Measurements from ENCODE around the gene SUFU. TPM values are rescaled to one million over a fixed set of nuclear protein-coding genes. Genes with fewer than 3 reads are reported as not detected.
"Not testable (repeated sequence)": the region's sequence is repeated elsewhere in the genome, so short reads cannot be mapped to it uniquely, and the experiment has no call there.

SUFU gene
- total RNA-seq, 4 donors from 2014 or later = 3.7 to 10.1 (median 7.1) TPM

DNA sequence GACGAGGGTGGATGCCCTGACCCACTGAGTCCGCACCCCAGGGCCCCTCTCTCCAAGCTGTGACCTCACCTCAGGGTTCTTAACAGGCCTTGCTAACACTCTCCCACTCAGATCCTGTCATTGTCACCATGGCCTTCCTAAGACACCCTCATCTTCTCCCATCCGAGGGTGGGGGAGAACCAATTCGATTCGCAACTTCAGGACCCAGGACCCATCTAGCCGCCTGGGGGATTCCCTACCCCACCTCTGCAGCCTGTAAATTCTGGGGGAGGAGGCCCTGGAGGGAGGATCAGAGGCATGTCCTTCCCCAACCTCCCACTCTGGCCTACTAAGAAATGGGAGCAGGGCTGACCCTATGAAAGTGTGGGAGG, 157.9 kb downstream of the SUFU start:
- ATAC-seq (ENCODE audit: low FRiP score) (no peak), DNase-seq (ENCODE audit: low spot score) (no peak)
- no peak for TF ChIP-seq CTCF (IDR thresholded peaks at IDR 0.05)

DNA sequence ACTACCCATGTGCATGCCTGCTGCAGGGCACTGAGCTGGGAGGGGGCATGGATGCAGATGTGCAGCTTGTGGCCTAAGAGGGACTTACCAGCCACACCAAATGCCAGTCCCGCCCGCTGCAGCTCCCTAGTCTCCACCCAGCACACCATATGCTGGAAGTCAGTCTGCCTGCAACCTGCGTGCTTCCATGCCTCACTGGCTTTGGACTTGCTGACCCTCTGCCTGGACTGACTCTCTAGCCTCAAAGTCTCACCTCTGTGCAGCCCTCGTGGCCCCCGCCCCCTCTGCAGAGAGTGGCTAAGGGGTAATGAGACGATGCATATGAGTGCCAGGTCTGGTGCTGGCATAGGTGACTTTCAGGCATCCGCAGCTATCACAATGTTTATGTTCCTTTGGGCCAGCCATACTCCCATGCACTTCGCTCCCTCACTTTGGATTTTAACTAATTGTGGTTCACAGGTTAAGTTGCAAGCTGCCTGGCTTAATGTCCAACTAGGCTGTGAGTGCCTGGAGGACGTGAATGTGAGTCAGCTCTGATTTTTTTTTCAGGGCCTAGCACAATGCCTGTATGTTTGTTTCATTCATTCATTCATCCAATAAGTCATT, 162.2 kb downstream of the SUFU start:
- DNase-seq (ENCODE audit: low spot score) (no peak), ATAC-seq (ENCODE audit: low FRiP score) (no peak)
- TF ChIP-seq CTCF (IDR thresholded peaks at IDR 0.05) = no peak

DNA sequence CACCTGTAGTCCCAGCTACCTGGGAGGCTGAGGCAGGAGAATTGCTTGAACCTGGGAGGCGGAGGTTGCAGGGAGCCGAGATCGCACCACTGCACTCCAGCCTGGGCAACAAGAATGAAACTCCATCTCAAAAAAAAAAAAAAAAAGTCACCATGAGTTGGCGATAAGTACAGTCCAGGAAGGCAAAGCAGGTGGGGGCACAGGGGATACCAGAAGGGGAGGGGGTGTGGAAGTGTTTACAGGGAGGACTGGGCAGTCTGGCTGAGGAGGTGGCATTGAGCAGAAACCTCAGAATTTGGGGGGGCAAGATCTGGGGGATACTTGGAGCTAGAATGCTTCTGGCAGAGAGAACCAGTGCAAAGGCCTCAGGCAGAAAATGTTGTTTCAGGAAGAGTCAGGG, 163.6 kb downstream of the SUFU start:
- not testable (repeated sequence) for DNase-seq (ENCODE audit: low spot score); ATAC-seq (ENCODE audit: low FRiP score)

- no peak for ATAC-seq (ENCODE audit: low FRiP score)
- DNase-seq (ENCODE audit: low spot score) = no peak
- no peak for TF ChIP-seq CTCF (IDR thresholded peaks at IDR 0.05)
Measured at GRCh38 chr10:102668326-102669107, 164.7 kb downstream of the SUFU start.

GRCh38 chr10:102669206-102670064, 165.7 kb downstream of the SUFU start:
- ATAC-seq (ENCODE audit: low FRiP score) (no peak), DNase-seq (ENCODE audit: low spot score) (no peak)
- no peak for TF ChIP-seq CTCF (IDR thresholded peaks at IDR 0.05)

DNA sequence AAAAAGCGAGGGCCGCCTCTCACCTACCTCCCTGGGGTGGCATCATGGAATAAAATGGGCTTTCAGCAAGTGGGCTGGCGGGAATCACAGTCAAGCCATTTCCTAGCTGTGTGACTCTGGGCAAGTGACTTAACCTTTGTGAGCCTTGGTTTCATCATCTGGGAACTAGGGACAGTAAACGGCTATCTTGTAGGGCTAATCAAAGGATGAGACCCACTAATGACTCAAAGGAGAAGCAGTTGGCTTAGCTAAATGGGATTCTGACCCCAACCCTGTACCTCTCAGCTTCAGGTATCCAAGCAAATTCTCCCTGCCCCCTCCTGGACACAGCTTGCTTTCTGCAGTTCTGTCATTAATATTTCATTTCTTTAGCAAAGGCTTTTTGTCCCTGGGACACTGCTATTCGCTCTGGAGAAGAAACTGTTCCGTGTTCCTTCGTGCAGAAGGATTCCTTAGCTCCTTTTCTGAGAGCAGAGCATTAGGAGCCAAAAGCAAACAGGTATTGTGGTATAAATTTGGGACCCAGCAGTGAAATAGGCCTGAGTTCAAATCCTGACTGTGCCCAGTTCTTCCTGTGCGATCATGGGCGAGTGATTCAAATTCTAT, 166.4 kb downstream of the SUFU start:
- DNase-seq (ENCODE audit: low spot score) (no peak), ATAC-seq (ENCODE audit: low FRiP score) (no peak)
- no peak for TF ChIP-seq CTCF (IDR thresholded peaks at IDR 0.05)

GRCh38 chr10:102670871-102671434, 167.2 kb downstream of the SUFU start:
- no peak for DNase-seq (ENCODE audit: low spot score)
- no peak for TF ChIP-seq CTCF (IDR thresholded peaks at IDR 0.05)
- ATAC-seq (ENCODE audit: low FRiP score) = no peak

All from omental fat pad (tissue), 4 donors.